ENCODE results near the gene ATP13A1. TPM values are rescaled to one million over a fixed set of nuclear protein-coding genes. Genes with fewer than 3 reads are reported as not detected.

The ATP13A1 gene
- 47.4 TPM for total RNA-seq

DNA sequence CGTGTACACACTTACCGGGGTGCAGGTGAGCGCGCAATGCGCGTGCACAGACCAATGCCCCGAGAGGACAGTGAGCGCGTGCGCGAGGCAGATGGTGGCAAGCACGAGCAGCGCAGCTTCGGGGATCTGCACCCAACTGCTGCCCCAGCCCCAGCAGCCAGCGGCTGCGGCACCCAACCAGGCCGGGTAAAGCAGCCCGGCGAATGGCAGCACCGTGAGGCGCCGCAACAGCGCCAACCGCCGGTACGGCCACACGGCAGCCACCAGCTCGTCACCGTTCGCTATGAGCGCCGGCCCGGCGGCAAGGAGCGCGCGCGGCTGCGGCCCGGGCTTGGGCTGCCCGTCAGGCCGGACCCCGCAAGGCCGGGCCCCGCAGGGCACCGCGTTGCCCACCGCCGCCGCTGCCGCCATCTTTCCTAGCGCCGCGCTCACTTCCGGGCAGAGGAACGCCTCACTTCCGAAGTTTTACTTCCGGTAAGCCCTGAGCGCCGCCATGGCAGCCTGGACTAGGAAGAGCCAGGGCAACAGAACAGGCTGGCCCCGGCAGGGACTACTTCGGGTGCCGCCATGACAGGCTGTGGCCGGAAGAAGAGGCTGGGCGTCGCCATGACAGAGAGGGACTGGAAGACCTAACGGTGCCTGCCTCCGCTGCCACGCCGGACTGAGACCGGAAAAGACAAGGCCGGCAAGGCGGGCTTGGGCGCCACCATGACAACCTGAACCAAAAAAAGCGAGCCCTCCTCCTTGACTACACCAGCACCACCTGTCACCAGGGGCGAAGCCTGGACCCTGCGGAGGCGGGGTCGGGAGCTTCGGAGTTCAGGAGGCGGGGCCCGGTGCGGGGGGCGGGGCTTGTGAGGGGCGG lies at the start of gene ATP13A1:
Gene ATP13A1, minus strand, starts transcription at position 421 of the 865 bp plus-strand sequence. Its CDS starts 10 bp downstream, at position 411.

DNA sequence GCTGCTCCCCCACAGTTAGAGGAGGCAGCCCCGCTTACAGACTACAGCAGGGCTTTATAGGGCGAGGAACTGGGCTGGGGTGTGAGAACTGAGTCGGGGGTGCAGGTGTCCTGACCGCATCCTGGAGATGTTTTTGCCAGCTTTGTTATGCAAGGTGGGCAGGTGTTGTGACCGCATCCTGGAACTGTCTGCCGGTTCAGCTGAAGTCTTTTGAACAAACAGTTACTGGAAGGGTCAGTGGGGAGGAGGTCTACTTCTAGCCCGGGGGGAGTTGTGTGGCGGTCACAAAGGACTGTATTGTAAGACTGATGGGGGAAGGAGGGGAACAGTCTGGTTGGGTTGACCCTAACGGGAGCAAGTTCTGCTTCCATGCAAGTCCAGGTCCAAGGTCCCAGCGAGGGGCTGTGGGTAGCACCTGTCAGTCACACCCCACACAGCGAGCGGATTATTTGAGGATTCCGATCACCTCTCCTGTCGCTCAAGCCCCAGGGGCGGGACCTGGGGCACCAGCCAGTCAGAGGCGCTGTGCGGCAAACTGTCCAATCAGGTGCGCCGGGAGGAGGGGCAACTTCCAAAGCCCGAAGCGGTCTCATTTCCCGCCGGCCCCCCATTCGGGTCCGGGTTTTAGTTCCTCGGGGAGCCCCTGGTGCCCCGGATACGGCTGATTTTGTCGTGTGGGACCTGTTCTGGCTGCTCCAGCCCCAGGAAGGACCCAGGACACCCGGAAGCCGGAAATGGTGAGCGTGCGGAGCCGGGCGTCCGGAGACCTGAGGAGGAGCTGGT lies 4.9 kb upstream of the ATP13A1 start, which contains the start of gene ZNF101:
Gene ZNF101, plus strand, starts transcription at position 610 of the 783 bp plus-strand sequence. Its CDS starts 125 bp downstream, at position 735.

GRCh38 chr19:19643158-19644053 lies 20.1 kb downstream of the ATP13A1 start, which contains the start of gene GMIP:
Gene GMIP, minus strand, starts transcription at chr19:19643657. Its CDS starts 128 bp downstream, at chr19:19643529.

DNA sequence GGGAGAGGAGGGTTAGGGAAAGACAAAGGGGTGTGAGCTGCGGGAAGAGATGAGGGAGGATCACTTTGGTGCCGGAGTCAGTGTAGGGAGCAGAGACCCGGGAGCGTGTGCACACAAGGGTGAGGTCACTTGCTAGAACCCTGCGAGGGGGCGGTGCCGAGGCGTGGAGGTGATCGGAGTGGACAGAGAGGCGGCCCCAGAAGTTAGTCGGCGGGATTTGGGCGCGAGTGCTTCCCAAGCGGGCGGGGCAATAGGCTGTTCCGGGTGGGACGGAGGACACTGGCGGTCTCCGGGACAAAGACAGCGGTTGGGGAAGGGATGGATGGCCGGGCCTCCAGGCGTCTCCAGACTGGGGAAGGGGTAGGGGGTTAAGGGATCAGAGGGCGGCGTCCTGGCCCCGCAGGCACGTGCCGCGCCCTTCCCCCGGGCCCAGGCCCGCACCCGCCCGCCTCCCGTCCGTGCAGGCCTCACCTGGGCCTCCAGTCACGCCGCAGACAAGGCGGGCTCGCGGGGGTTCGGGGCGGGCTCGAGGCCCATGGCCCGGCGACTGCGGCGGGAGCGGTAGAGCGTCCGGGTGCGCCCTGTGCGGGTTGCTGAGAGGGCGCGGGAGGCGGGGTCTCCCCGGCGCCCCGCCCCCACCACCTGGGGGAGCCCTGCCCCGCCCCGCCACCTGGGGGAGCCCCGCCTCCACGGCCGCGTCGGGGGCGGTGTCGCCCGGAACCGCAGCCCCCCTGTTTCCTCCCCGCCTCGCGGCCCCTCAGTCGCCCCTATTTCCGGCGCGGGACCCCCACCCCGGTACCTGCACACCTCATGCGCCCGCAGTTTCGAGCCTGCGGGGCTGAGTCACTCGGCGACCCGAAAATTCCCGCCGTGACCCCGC lies 35.6 kb downstream of the ATP13A1 start, which contains the start of gene LPAR2:
Gene LPAR2, minus strand, starts transcription at position 600 of the 880 bp plus-strand sequence. CDS start 945 bp downstream, outside the sequence.

GRCh38 chr19:19618219-19619051 lies 45.0 kb downstream of the ATP13A1 start, which contains the start of gene PBX4:
Gene PBX4, minus strand, starts transcription at chr19:19618687. Its CDS starts 58 bp downstream, at chr19:19618629.

Small RNA genes within 50 kb of the gene (small RNA-seq; reads per million reads assigned to genes)
- gene AC011458.2 (ENCODE audit: low replicate concordance) = not detected

Other genes starting within 250 kb of the ATP13A1 start
- gene TSSK6, start 148.1 kb downstream of the ATP13A1 start, total RNA-seq = 3.5 TPM
- 100 TPM for gene NDUFA13, start 147.5 kb downstream of the ATP13A1 start, total RNA-seq
- 2.7 TPM for gene YJEFN3, start 134.8 kb downstream of the ATP13A1 start, total RNA-seq
- gene CILP2, start 125.4 kb downstream of the ATP13A1 start, total RNA-seq = 1.1 TPM
- 5.3 TPM for gene PBX4, start 45.0 kb downstream of the ATP13A1 start, total RNA-seq
- 16.2 TPM for gene LPAR2, start 35.5 kb downstream of the ATP13A1 start, total RNA-seq
- 12.0 TPM for gene GMIP, start 20.0 kb downstream of the ATP13A1 start, total RNA-seq
- gene ZNF101, start 5.2 kb upstream of the ATP13A1 start, total RNA-seq = 9.5 TPM
- 14.6 TPM for gene ZNF14, start 69.4 kb upstream of the ATP13A1 start, total RNA-seq
- gene ZNF506, start 158.1 kb upstream of the ATP13A1 start, total RNA-seq = 59.4 TPM
- 12.7 TPM for gene ZNF253, start 202.2 kb upstream of the ATP13A1 start, total RNA-seq
- 21.4 TPM for gene ZNF93, start 237.3 kb upstream of the ATP13A1 start, total RNA-seq

Data from metanephros (tissue), 2 donors.